ENCODE measurements around the gene DOCK2.

The DOCK2 gene

DNA sequence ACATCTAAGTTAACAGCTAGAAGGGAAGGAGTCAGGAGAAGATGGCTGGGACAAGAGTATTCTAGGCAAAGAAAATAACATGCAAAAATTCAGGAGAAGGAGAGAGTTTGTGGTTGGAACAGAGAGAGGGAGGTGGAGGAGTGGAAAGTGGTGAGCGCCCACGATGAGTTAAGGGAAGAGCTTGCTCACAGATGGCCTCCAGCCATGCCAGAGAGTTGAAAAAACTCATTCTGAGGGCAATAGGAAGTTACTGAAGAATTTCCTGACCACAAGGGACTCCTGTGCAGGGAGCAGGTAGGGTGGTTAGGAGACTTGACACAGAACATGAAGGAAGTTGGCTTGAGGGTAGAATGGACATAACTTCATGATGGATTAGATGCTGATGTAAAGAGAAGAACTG lies 159.7 kb downstream of the DOCK2 start:
- TF ChIP-seq, protein P1, sequence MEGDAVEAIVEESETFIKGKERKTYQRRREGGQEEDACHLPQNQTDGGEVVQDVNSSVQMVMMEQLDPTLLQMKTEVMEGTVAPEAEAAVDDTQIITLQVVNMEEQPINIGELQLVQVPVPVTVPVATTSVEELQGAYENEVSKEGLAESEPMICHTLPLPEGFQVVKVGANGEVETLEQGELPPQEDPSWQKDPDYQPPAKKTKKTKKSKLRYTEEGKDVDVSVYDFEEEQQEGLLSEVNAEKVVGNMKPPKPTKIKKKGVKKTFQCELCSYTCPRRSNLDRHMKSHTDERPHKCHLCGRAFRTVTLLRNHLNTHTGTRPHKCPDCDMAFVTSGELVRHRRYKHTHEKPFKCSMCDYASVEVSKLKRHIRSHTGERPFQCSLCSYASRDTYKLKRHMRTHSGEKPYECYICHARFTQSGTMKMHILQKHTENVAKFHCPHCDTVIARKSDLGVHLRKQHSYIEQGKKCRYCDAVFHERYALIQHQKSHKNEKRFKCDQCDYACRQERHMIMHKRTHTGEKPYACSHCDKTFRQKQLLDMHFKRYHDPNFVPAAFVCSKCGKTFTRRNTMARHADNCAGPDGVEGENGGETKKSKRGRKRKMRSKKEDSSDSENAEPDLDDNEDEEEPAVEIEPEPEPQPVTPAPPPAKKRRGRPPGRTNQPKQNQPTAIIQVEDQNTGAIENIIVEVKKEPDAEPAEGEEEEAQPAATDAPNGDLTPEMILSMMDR (IDR thresholded peaks at IDR 0.05) = no peak
- H3K4me1 ChIP-seq (ENCODE audit: control insufficient read depth in 1 of 2, insufficient read depth in 1 of 2, low read depth in 1 of 2, low read length in 1 of 2) = peaks cover 41 to 57% of the 10 kb centered on the region in 2 experiments
- no peak overlapping the region for H3K4me3 ChIP-seq (ENCODE audit: low read depth in 1 of 2, low read length in 1 of 2)
- H3K9me3 ChIP-seq = no peaks in the 10 kb centered on the region
- H3K27me3 ChIP-seq = no peaks in the 10 kb centered on the region
- peak overlapping the region; percentile 77 for H3K27ac ChIP-seq
- H3K36me3 ChIP-seq = peaks cover 39% of the 10 kb centered on the region

DNA sequence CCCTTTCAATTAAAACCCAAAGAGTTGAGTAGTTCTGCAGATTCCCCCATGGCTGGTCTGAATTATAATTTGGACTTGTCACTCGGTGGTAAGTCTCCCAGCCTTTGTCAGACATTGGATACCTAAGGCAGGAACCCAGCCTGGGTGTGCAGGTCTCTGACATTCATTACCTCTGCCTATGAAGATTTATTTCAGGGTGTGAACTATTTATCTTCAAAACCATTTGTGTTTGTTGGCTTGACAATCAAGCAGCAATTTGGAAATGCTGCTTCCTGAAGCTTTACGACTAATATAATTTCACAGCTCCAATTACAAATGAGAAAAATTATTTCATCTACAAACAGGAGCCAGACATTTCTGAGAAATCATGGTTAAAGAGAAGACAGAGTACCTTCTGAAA lies 160.5 kb downstream of the DOCK2 start:
- Histone ChIP-seq H3K27ac (peak overlapping the region; percentile 77), H3K9me3 (no peaks in the 10 kb centered on the region), H3K4me3 (ENCODE audit: low read depth in 1 of 2, low read length in 1 of 2) (no peak overlapping the region), H3K27me3 (no peaks in the 10 kb centered on the region), H3K4me1 (ENCODE audit: control insufficient read depth in 1 of 2, insufficient read depth in 1 of 2, low read depth in 1 of 2, low read length in 1 of 2) (peaks cover 41 to 57% of the 10 kb centered on the region in 2 experiments), H3K36me3 (peaks cover 36% of the 10 kb centered on the region)
- TF ChIP-seq, protein P1 (IDR thresholded peaks at IDR 0.05) = no peak

DNA sequence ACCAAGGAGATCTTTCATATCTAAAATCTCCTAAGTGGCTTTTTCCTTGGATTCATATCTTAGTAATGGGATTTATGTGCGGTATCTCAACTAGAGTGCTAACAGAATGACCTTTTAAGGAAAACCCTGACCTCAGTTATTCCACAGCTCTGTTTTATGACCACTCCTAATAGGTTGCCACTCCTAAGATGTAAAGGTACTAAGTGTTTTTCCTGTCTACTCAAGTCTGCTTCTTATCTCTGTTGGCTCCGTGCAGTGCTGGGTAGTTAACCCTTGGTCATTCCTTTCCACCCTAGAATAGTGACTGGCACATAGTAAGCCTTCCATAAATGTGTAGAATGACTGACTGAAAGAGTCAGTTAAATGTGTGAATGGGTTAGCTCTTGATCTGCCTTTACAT lies 161.4 kb downstream of the DOCK2 start:
- peaks cover 33% of the 10 kb centered on the region for H3K36me3 ChIP-seq
- peaks cover 48 to 65% of the 10 kb centered on the region in 2 experiments for H3K4me1 ChIP-seq (ENCODE audit: control insufficient read depth in 1 of 2, insufficient read depth in 1 of 2, low read depth in 1 of 2, low read length in 1 of 2)
- TF ChIP-seq, protein P1 (IDR thresholded peaks at IDR 0.05) = no peak
- no peaks in the 10 kb centered on the region for H3K27me3 ChIP-seq
- H3K27ac ChIP-seq = peak overlapping the region; percentile 77
- no peak overlapping the region for H3K4me3 ChIP-seq (ENCODE audit: low read depth in 1 of 2, low read length in 1 of 2)
- no peaks in the 10 kb centered on the region for H3K9me3 ChIP-seq

DNA sequence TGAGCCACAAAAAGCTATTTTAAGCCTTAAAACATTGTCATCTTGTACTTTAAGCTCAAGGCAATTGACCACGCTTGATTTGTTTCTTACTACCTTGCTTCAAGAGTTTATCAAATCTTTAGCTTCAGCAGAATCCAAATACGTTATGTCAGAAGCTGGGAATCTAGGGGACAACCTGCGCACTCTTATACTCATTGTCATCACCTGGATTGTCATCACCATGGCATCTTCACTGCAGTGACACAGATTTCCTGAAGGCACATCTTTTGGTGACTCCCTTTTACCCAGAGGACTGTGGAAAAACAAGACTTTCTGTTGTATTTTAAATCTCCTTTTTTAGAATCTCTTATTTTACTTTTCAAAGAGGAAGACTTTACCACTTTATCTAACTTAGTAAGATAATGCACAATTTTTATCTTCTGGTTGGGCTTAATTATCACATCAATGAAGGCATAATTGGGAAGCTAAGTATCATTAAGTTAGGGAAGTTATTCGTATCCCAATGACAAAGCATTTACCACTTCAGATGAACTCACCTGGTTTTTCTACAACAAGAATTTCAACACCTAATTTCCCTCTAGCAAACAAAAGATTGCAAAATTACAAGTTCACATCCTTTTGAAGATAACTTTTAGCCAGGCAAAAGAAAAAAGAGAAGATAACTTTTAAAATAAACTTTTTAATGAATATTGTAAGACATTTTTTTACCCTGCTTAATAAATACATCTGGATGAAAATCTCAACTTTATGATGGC lies 162.0 kb downstream of the DOCK2 start:
- no peaks in the 10 kb centered on the region for H3K9me3 ChIP-seq
- H3K27me3 ChIP-seq = no peaks in the 10 kb centered on the region
- peak overlapping the region in 1 of 2 experiments; percentile 13 for H3K4me3 ChIP-seq (ENCODE audit: low read depth in 1 of 2, low read length in 1 of 2)
- peaks cover 51 to 68% of the 10 kb centered on the region in 2 experiments for H3K4me1 ChIP-seq (ENCODE audit: control insufficient read depth in 1 of 2, insufficient read depth in 1 of 2, low read depth in 1 of 2, low read length in 1 of 2)
- TF ChIP-seq, protein P1 (IDR thresholded peaks at IDR 0.05) = no peak
- peaks cover 33% of the 10 kb centered on the region for H3K36me3 ChIP-seq
- peak overlapping the region; percentile 77 for H3K27ac ChIP-seq

DNA sequence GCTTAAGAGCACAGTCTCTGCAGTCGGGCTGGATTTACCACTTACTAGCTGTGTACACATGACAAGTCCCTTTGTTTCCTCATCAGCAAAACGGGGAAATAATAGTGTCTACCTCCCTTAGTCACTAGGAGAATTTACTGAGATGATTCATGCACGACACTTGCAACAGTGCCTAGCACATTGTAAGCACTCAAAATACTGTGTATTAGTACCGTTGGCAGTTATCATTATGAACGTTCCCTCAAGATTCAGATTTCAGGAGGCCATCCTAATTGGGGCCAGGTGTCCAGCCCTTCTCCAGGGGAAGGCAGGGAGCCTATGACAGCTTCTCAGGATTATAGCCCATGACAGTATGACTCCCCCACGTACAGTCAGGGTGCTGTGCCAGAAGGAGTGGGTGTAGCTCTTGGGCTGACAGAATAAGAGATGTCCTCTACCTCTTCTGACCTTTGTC lies 164.3 kb downstream of the DOCK2 start:
- Histone ChIP-seq H3K36me3 (peaks cover 29% of the 10 kb centered on the region), H3K27ac (peak overlapping the region; percentile 38), H3K27me3 (no peaks in the 10 kb centered on the region), H3K4me1 (ENCODE audit: control insufficient read depth in 1 of 2, insufficient read depth in 1 of 2, low read depth in 1 of 2, low read length in 1 of 2) (peaks cover 45 to 62% of the 10 kb centered on the region in 2 experiments), H3K9me3 (no peaks in the 10 kb centered on the region), H3K4me3 (ENCODE audit: low read depth in 1 of 2, low read length in 1 of 2) (no peak overlapping the region)
- TF ChIP-seq, protein P1 (IDR thresholded peaks at IDR 0.05) = no peak
